Activated CD4-positive, alpha-beta memory T cell treated with anti-CD3 and anti-CD28 coated beads for 36 hours (primary cell): ENCODE results near the gene SALL4. TPM values are rescaled to one million over a fixed set of nuclear protein-coding genes. Genes with fewer than 3 reads are reported as not detected.
"Not testable (repeated sequence)": the region's sequence is repeated elsewhere in the genome, so short reads cannot be mapped to it uniquely, and the experiment has no call there.

ENCODE experiments used
- CTCF ChIA-PET: fragments of 350-600 bp; sonication (Branson Sonifier 250); formaldehyde crosslinking; loops from one replicate; lab custom pipeline; 2021; ENCODE audit warnings: antibody characterized with exemption, inconsistent platforms; lab: Charles Lee
- POLR2A ChIA-PET: fragments of 350-600 bp; sonication (Branson Sonifier 250); formaldehyde crosslinking; loops from one replicate; lab custom pipeline; 2021; ENCODE audit warnings: antibody characterized with exemption; lab: Charles Lee
- DNase-seq: peaks from one replicate; pipeline ENCODE4 v3.0.0-alpha.2; 2020
- H3K27ac Mint-ChIP-seq: one replicate; pipeline ENCODE4 v1.8.0; 2021; ENCODE audit warnings: mixed read lengths
- H3K27me3 Mint-ChIP-seq: one replicate; pipeline ENCODE4 v1.8.0; 2021; ENCODE audit warnings: mixed read lengths
- H3K36me3 Mint-ChIP-seq: one replicate; pipeline ENCODE4 v1.8.0; 2021; ENCODE audit warnings: mixed read lengths
- H3K4me1 Mint-ChIP-seq: one replicate; pipeline ENCODE4 v1.8.0; 2021; ENCODE audit warnings: low read depth, mixed read lengths
- H3K4me3 Mint-ChIP-seq: one replicate; pipeline ENCODE4 v1.8.0; 2021; ENCODE audit warnings: mild to moderate bottlenecking, mixed read lengths
- H3K9me3 Mint-ChIP-seq: one replicate; pipeline ENCODE4 v1.8.0; 2021; ENCODE audit warnings: mixed read lengths
- intact Hi-C: fragments of 100-400 bp; cut with micrococcal nuclease; formaldehyde crosslinking; loops from one replicate; pipeline ENCODE4 v1.15.1; 2023
- total RNA-seq, 2 experiments: library from RNA; stranded (reverse); gene quantifications; one replicate each; pipeline ENCODE4 v1.2.3, GENCODE V29; 2021

SALL4 gene
- total RNA-seq, 2 experiments from 2014 or later, result not detected

- intact Hi-C loops, result no loop called here
- Mint-ChIP-seq H3K27me3 (peaks cover 2% of the 10 kb centered on the region), H3K4me3 (no peak overlapping the region), H3K4me1 (peaks cover 4% of the 10 kb centered on the region), H3K27ac (no peak overlapping the region), H3K36me3 (no peaks in the 10 kb centered on the region), H3K9me3 (no peaks in the 10 kb centered on the region)
- ChIA-PET CTCF (no interaction called here), POLR2A (no interaction called here)
- DNase-seq, result no peak
These were observed 62.5 kb downstream of the SALL4 start for GRCh38 chr20:51739722-51740249.

- no peaks in the 10 kb centered on the region for H3K36me3 Mint-ChIP-seq
- peaks cover 4% of the 10 kb centered on the region for H3K4me1 Mint-ChIP-seq
- POLR2A ChIA-PET, result no interaction called here
- intact Hi-C loops, result no loop called here
- CTCF ChIA-PET, result no interaction called here
- no peak overlapping the region for H3K4me3 Mint-ChIP-seq
- no peaks in the 10 kb centered on the region for H3K27me3 Mint-ChIP-seq
- H3K9me3 Mint-ChIP-seq, result no peaks in the 10 kb centered on the region
- no peak overlapping the region for H3K27ac Mint-ChIP-seq
- no peak for DNase-seq
These were observed 63.4 kb downstream of the SALL4 start for GRCh38 chr20:51738877-51739447.

- H3K4me3 Mint-ChIP-seq, H3K9me3 Mint-ChIP-seq, H3K36me3 Mint-ChIP-seq, DNase-seq, CTCF ChIA-PET, intact Hi-C loops, H3K4me1 Mint-ChIP-seq, POLR2A ChIA-PET, H3K27me3 Mint-ChIP-seq, H3K27ac Mint-ChIP-seq: not testable (repeated sequence)
These were observed 64.1 kb downstream of the SALL4 start for GRCh38 chr20:51738261-51738660.

GRCh38 chr20:51736947-51737346 is 65.4 kb downstream of the SALL4 start:
- H3K27ac Mint-ChIP-seq, result no peak overlapping the region
- H3K36me3 Mint-ChIP-seq, result no peaks in the 10 kb centered on the region
- ChIA-PET CTCF (no interaction called here), POLR2A (no interaction called here)
- H3K4me3 Mint-ChIP-seq, result no peak overlapping the region
- H3K27me3 Mint-ChIP-seq, result no peaks in the 10 kb centered on the region
- no peak for DNase-seq
- no peaks in the 10 kb centered on the region for H3K9me3 Mint-ChIP-seq
- intact Hi-C loops, result no loop called here
- peaks cover 5% of the 10 kb centered on the region for H3K4me1 Mint-ChIP-seq

DNA sequence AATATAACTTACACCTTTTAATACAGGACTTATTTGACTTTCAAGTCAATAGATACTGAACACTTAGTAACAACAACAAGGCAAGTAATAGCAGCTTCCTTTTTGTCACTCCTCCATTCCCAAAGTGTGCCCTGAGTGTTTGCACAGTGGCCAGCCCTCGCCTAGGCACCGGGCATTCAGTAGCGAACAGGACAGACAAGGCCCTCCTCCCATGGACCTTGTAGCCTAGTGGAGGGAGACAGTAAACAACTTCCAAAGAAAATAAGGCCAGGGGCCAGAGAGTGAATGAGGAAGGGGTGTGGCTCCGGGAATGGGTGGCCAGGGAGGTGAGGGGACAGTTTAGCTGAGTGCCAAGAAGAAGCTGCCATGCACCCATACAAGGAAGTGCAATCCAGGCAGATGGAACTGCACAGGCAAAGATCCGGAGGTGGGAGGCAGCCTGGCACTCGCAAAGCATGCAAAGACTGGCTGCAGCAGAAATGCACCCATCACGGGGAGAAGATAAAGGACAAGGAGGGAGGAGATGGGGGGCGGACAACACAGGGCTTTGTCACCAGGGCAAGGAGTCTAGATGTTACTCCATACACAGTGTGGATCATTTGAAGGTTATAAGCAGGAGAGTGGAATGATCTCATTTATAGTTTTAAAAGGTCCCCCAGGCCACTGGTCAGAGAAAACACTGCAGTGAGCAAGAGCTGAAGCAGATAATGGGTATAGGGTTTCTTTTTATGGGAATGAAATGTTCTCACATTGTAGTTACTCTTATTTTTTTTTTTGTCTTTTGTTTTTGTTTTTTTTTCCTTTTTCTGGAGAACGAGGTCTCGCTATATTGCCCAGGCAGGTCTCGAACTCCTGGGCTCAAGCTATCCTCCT is 66.4 kb downstream of the SALL4 start:
- Mint-ChIP-seq H3K4me3 (no peak overlapping the region), H3K4me1 (peaks cover 5% of the 10 kb centered on the region), H3K36me3 (no peaks in the 10 kb centered on the region), H3K27me3 (no peaks in the 10 kb centered on the region), H3K9me3 (no peaks in the 10 kb centered on the region), H3K27ac (no peak overlapping the region)
- ChIA-PET CTCF (interaction anchor here (0.5 kb wide), 1 partner anchor 423 kb away, joined by 4 read pairs; no protein-coding TSS in a partner anchor), POLR2A (no interaction called here)
- no peak for DNase-seq
- intact Hi-C loops, result no loop called here

DNA sequence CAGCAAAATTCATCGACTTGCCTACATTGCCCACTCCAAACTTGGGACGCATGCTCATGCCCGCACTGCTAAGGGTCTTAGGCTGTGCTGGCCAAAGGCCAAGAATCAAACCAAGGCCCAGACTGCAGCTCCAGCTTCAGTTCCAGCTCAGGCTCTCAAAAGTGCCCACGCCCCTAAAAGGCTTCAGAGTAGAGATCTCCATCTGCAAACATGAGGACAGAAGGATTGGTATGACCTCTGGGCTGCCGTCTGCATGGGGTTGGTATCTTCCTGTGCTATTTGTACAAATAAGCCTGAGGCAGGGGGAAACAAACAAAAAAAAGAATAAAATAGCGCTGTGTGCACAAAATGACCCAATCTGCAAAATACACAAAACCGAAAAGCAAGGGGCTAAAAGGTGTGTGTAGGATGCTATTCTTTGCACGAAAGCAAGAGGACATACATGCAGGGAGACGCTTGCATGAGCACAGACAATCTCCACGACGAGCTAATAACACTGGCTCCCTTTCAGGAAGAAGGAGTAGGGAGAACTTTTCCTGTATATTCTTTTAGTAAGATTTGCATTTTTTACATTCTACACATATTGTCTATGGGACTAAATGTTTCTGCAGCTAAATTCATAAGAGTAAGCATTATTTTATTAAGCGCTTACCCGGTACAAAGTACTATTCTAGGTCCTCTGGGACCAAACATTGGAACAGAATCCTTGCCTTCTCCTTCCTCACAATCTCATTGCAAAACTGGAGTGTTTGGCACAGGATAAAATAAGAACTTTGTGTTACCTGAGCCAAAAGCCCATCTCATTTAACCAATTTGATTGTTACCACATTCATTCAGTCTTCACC is 67.2 kb downstream of the SALL4 start:
- CTCF ChIA-PET, result no interaction called here
- no peaks in the 10 kb centered on the region for H3K36me3 Mint-ChIP-seq
- H3K27ac Mint-ChIP-seq, result no peak overlapping the region
- peaks cover 5% of the 10 kb centered on the region for H3K4me1 Mint-ChIP-seq
- no peak overlapping the region for H3K4me3 Mint-ChIP-seq
- intact Hi-C loops, result no loop called here
- no peaks in the 10 kb centered on the region for H3K27me3 Mint-ChIP-seq
- no peaks in the 10 kb centered on the region for H3K9me3 Mint-ChIP-seq
- DNase-seq, result no peak
- POLR2A ChIA-PET, result no interaction called here

DNA sequence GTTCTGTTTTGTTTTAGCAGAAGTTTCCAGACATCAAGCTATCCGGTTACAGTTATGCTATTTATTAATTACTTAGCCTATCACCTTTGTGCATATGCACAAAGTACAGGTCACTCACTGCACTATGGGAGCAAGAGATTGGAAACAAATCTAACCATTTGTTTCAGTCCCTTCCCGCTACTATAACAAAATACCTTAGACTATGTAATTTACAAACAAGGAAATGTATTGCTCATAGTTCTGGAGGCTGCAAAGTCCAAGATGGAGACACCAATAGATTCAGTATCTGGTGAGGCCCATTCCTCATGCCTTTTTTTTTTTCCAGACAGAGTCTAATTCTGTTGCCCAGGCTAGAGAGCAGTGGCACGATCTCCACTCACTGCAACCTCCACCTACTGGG is 69.3 kb downstream of the SALL4 start:
- Mint-ChIP-seq H3K9me3 (no peaks in the 10 kb centered on the region), H3K4me3 (no peak overlapping the region), H3K27ac (no peak overlapping the region), H3K36me3 (no peaks in the 10 kb centered on the region), H3K27me3 (no peaks in the 10 kb centered on the region), H3K4me1 (peaks cover 5% of the 10 kb centered on the region)
- POLR2A ChIA-PET, result no interaction called here
- CTCF ChIA-PET, result interaction anchor here (0.8 kb wide), 1 partner anchor 486 kb away, joined by 3 read pairs; no protein-coding TSS in a partner anchor
- intact Hi-C loops, result no loop called here
- DNase-seq, result no peak

Other genes starting within 250 kb of the SALL4 start
- 1 to 10 TPM; 1.4 to 1.6 TPM for gene ATP9A, start 34.1 kb downstream of the SALL4 start, total RNA-seq